ENCODE data around the gene ZNRD2.

Gene ZNRD2

DNA sequence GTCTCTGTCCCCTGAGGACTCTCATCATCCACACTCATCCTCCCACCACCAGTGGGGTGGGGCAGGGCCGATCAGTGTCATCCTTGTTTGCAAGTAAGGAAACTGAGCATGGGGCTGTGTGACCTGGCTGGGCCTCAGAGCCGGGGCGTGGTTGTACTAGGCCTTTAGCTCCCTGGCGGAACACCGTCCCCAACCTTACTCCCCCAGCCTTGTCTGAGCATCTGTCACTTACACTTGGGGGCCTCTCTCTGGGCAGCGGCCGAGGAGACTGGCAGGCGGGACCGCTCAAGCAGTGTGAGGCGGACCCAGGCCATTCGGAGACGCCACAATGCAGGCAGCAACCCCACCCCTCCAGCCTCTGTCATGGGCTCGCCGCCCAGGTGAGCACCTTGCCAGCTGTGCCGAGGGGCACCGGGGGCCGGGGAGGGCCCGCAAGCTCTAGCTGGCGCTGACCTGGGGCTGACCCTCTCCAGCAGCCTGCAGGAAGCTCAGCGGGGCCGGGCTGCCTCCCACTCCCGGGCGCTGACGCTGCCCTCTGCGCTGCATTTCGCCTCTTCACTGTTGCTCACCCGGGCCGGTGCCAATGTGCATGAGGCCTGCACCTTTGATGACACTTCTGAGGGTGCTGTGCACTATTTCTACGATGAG lies 49.1 kb downstream of the ZNRD2 start:
- FAIRE-seq (no peak), DNase-seq (ENCODE audit: insufficient read length, low spot score) (no peak)

DNA sequence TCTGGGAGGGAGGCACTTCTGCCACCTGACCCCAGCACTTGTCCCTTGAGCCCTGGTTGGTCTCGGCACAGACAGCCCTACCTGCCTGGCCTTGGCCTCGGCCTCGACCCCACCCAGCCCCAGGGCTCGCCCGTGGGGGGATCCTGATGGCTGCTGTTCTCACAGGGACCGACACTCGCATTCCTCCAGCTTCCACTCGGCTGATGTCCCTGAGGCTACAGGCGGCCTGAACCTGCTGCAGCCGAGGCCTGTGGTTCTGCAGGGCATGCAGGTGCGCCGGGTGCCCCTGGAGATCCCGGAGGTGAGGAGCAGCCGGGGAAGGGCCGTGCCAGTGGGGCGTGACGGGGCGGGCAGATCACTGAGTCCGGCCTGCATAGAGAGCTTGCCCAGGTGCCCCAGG lies 50.4 kb downstream of the ZNRD2 start:
- FAIRE-seq (no peak), DNase-seq (ENCODE audit: insufficient read length, low spot score) (no peak)

DNA sequence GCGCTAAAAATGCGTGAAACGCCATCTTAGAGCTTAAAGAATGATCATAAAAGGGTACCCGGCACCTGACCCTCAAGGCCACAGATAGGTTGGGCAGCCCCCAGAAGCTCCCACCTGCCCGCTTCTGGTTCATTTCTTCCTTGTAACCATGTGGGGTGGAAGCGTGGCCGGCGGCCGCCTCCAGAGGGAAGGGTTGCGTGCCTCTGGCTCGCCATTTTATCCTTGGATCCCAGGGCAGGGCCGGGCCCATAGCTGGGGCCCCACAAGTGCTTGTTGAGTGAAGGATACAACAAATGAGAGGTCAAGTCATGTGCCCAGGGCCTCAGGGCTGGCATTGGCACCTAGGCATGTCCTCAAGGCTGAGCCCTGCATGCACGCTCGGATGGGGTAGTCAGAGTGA lies 51.2 kb downstream of the ZNRD2 start:
- no peak for FAIRE-seq
- DNase-seq (ENCODE audit: insufficient read length, low spot score), result no peak

Measured in GM19239 (cell line).